SK-N-SH (cell line): ENCODE measurements around the gene IQCE. TPM values are rescaled to one million over a fixed set of nuclear protein-coding genes. Genes with fewer than 3 reads are reported as not detected.

Experiments
- CTCF ChIP-seq: fragments of 200-600 bp; sonication (generic); IDR thresholded peaks from 2 replicates; pipeline ENCODE4 v1.6.1; 2017; ENCODE audit warnings: antibody characterized with exemption, mild to moderate bottlenecking, moderate library complexity
- ELF1 ChIP-seq: IDR thresholded peaks from 2 replicates; pipeline ENCODE4 v1.4.0; 2012
- EZH2phosphoT487 ChIP-seq: fragments of 200-600 bp; sonication (generic); IDR thresholded peaks from 2 replicates; pipeline ENCODE4 v1.6.1; 2017; ENCODE audit warnings: low read depth, mixed run types, mild to moderate bottlenecking, antibody characterized with exemption, moderate library complexity, borderline replicate concordance
- GABPA ChIP-seq: IDR thresholded peaks from 2 replicates; pipeline ENCODE4 v1.4.0; 2012; ENCODE audit warnings: low read depth, mild to moderate bottlenecking
- MEF2A ChIP-seq: IDR thresholded peaks from 2 replicates; pipeline ENCODE4 v1.4.0; 2012; ENCODE audit warnings: low read depth, borderline replicate concordance
- MXI1 ChIP-seq: IDR thresholded peaks from 2 replicates; pipeline ENCODE4 v1.6.1; 2012; ENCODE audit warnings: mild to moderate bottlenecking, low read depth, low read length, improper control_type of control experiment
- NFIC ChIP-seq: IDR thresholded peaks from 2 replicates; pipeline ENCODE4 v1.4.0; 2012; ENCODE audit warnings: borderline replicate concordance
- POLR2AphosphoS5 ChIP-seq: IDR thresholded peaks from 2 replicates; pipeline ENCODE4 v1.6.1; 2012; ENCODE audit warnings: low read depth, low read length
- REST ChIP-seq: IDR thresholded peaks from 2 replicates; pipeline ENCODE4 v1.6.1; 2012; ENCODE audit warnings: mild to moderate bottlenecking, low read depth, low read length, moderate library complexity
- RXRA ChIP-seq: IDR thresholded peaks from 2 replicates; pipeline ENCODE4 v1.4.0; 2012; ENCODE audit warnings: low read depth, mild to moderate bottlenecking, borderline replicate concordance
- TAF1 ChIP-seq: IDR thresholded peaks from 2 replicates; pipeline ENCODE4 v1.6.1; 2012; ENCODE audit warnings: low read depth, mild to moderate bottlenecking, low read length, moderate library complexity, borderline replicate concordance
- TCF12 ChIP-seq: IDR thresholded peaks from 2 replicates; pipeline ENCODE4 v1.4.0; 2012
- USF1 ChIP-seq: IDR thresholded peaks from 2 replicates; pipeline ENCODE4 v1.4.0; 2012; ENCODE audit warnings: low read depth, borderline replicate concordance
- YY1 ChIP-seq: IDR thresholded peaks from 2 replicates; pipeline ENCODE4 v1.4.0; 2012; ENCODE audit warnings: low read depth, mild to moderate bottlenecking
- ZBTB33 ChIP-seq: IDR thresholded peaks from 2 replicates; pipeline ENCODE4 v1.4.0; 2012; ENCODE audit warnings: low read depth, borderline replicate concordance
- polyA plus RNA-seq, 3 experiments: library from polyadenylated mRNA; depleted of rRNA; stranded (reverse); fragments of >200 nt; gene quantifications; 2 replicates each; pipeline ENCODE4 v1.2.3, GENCODE V29; 2012

Gene IQCE
- polyA plus RNA-seq, 1 of the 3 experiments (the other 2 are of a cell fraction): 14.4 TPM

GRCh38 chr7:2555121-2556052 is 3.4 kb upstream of the IQCE start, which contains the start of gene BRAT1 (continued):
- TF ChIP-seq ZBTB33 (no peak), YY1 (no peak), RXRA (no peak), TCF12 (no peak), USF1 (no peak), ELF1 (no peak), TAF1 (peak; percentile 63), REST (no peak), NFIC (no peak), GABPA (no peak), CTCF (peak; percentile 65), POLR2AphosphoS5 (peak; percentile 89), MXI1 (peak; percentile 40), EZH2phosphoT487 (no peak), MEF2A (no peak)
